ENCODE measurements around the gene ADCY7. TPM values are rescaled to one million over a fixed set of nuclear protein-coding genes. Genes with fewer than 3 reads are reported as not detected.

Gene ADCY7
- total RNA-seq, 4 donors from 2014 or later: 40.4 to 50.9 (median 41.2) TPM

- Histone ChIP-seq H3K4me3 (no peak overlapping the region), H3K36me3 (peaks cover 0 to 33% (median 0%) of the 10 kb centered on the region in 3 donors), H3K4me1 (no peaks in the 10 kb centered on the region), H3K27me3 (no peaks in the 10 kb centered on the region), H3K27ac (no peak overlapping the region), H3K9me3 (no peaks in the 10 kb centered on the region)
- no peak for DNase-seq (ENCODE audit: low spot score in 2 of 2)
- TF ChIP-seq POLR2A (IDR thresholded peaks at IDR 0.05): no peak
- TF ChIP-seq, protein P1, sequence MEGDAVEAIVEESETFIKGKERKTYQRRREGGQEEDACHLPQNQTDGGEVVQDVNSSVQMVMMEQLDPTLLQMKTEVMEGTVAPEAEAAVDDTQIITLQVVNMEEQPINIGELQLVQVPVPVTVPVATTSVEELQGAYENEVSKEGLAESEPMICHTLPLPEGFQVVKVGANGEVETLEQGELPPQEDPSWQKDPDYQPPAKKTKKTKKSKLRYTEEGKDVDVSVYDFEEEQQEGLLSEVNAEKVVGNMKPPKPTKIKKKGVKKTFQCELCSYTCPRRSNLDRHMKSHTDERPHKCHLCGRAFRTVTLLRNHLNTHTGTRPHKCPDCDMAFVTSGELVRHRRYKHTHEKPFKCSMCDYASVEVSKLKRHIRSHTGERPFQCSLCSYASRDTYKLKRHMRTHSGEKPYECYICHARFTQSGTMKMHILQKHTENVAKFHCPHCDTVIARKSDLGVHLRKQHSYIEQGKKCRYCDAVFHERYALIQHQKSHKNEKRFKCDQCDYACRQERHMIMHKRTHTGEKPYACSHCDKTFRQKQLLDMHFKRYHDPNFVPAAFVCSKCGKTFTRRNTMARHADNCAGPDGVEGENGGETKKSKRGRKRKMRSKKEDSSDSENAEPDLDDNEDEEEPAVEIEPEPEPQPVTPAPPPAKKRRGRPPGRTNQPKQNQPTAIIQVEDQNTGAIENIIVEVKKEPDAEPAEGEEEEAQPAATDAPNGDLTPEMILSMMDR (IDR thresholded peaks at IDR 0.05): no peak
- TF ChIP-seq EP300 (IDR thresholded peaks at IDR 0.05): no peak
- 88 to 91% methylated on average over 18 of the region's 20 CpGs for WGBS, 2 donors
Measured at GRCh38 chr16:50293041-50293783, 26.9 kb downstream of the ADCY7 start.

DNA sequence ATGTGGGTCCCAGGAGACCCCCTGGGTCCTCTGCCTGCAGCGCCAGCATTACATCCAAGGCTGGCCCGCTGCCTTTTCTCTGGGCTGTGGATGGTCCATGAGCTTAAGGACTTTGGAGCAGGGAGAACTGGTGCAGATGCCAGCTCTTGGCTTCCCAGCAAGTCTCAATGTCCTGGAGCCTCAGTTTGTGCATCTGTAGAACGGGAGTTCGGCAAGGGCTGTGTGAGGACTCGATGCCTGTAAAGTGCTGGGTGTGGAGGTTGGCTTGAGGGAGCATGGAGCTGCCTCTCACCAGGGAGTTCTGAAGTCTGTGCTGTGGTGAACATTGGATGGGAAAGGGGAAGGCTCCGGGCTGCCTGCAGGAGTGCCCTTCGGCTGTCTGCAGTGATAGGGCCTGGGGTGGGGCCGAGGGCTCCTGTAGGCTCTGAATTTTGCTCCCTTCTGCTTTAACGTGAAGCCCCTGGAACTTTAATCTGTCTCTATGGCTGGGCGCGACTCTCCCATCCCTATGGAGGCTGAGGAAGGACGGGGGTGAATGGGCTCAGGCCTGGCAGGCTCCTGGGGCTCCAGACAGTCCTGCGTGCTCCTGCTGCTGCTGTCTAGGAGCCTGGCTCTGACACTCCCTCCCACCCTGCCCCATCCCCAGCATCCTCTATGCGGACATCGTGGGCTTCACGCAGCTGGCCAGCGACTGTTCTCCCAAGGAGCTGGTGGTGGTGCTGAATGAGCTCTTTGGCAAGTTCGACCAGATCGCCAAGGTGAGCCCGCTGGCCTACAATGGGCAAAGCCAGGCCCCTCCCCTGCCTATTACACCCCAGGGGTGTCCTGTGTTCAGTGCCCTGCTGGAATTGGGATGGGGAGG lies 27.9 kb downstream of the ADCY7 start:
- TF ChIP-seq, protein P1 (IDR thresholded peaks at IDR 0.05): no peak
- TF ChIP-seq POLR2A (IDR thresholded peaks at IDR 0.05) (no peak), EP300 (IDR thresholded peaks at IDR 0.05) (no peak)
- DNase-seq (ENCODE audit: low spot score in 2 of 2): no peak
- H3K9me3 ChIP-seq: no peaks in the 10 kb centered on the region

GRCh38 chr16:50294955-50295354 lies 28.6 kb downstream of the ADCY7 start:
- no peak overlapping the region for H3K4me3 ChIP-seq
- WGBS, 2 donors: 77 to 88% methylated on average over 4 of the region's 4 CpGs

More for the DNA sequence above, 27.9 kb downstream of the ADCY7 start:
- Histone ChIP-seq H3K36me3 (peaks cover 0 to 35% (median 0%) of the 10 kb centered on the region in 3 donors), H3K4me3 (no peak overlapping the region), H3K4me1 (no peaks in the 10 kb centered on the region), H3K27me3 (no peaks in the 10 kb centered on the region), H3K27ac (no peak overlapping the region)
- 82% methylated on average over 11 to 20 of the region's 20 CpGs for WGBS, 2 donors

GRCh38 chr16:50295541-50296132 lies 29.3 kb downstream of the ADCY7 start:
- Histone ChIP-seq H3K4me1 (no peaks in the 10 kb centered on the region), H3K27me3 (no peaks in the 10 kb centered on the region), H3K27ac (no peak overlapping the region), H3K36me3 (peaks cover 0 to 29% (median 0%) of the 10 kb centered on the region in 3 donors), H3K9me3 (no peaks in the 10 kb centered on the region), H3K4me3 (no peak overlapping the region)
- no peak for DNase-seq (ENCODE audit: low spot score in 2 of 2)
- WGBS, 2 donors: 91 to 93% methylated on average over 7 of the region's 7 CpGs
- TF ChIP-seq POLR2A (IDR thresholded peaks at IDR 0.05) (no peak), EP300 (IDR thresholded peaks at IDR 0.05) (no peak)
- TF ChIP-seq, protein P1 (IDR thresholded peaks at IDR 0.05): no peak

More at GRCh38 chr16:50294955-50295354, 28.6 kb downstream of the ADCY7 start:
- no peak for DNase-seq (ENCODE audit: low spot score in 2 of 2)
- Histone ChIP-seq H3K27ac (no peak overlapping the region), H3K4me1 (no peaks in the 10 kb centered on the region), H3K27me3 (no peaks in the 10 kb centered on the region), H3K9me3 (no peaks in the 10 kb centered on the region), H3K36me3 (peaks cover 0 to 35% (median 0%) of the 10 kb centered on the region in 3 donors)
- TF ChIP-seq, protein P1 (IDR thresholded peaks at IDR 0.05): no peak
- TF ChIP-seq POLR2A (IDR thresholded peaks at IDR 0.05): no peak
- no peak for TF ChIP-seq EP300 (IDR thresholded peaks at IDR 0.05)
